T-helper 2 cell treated with Interferon-gamma antibody and Interleukin-4, amounts not matched to agents 100 ng/mL and 5 ng/mL, for 36 hours (primary cell): ENCODE data around the gene QPCTL. TPM values are rescaled to one million over a fixed set of nuclear protein-coding genes. Genes with fewer than 3 reads are reported as not detected.
"Not testable (repeated sequence)": the region's sequence is repeated elsewhere in the genome, so short reads cannot be mapped to it uniquely, and the experiment has no call there.

Experiments
- intact Hi-C: fragments of 100-400 bp; cut with micrococcal nuclease; formaldehyde crosslinking; loops from one replicate; pipeline ENCODE4 v1.15.1; 2023
- total RNA-seq: library from RNA; stranded (reverse); gene quantifications from 2 replicates; pipeline ENCODE4 v1.2.3, GENCODE V29; 2022

Gene QPCTL
- total RNA-seq, 1 donor from 2014 or later = 8.2 TPM

DNA sequence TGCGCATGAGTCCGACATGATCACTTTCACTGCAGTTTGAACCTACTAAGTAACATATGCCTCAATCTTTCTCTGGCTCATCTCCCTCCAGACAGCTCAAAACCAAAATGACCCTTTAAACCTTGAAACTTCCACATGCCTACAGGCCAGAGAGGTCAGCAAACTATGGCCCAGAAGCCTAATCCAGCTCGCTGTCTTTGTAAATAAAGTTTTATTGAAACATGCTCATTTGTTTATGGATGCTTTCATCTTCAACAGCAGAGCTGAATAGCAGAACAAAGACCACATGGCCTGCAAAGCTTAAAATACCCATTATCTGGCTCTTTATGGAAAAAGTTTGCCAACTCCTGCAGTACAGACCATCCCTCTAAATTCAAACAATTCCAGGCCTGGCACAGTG is 22.7 kb downstream of the QPCTL start:
- intact Hi-C loops = loop anchor here (5.0 kb wide), 1 partner anchor 77 kb away; the partner anchor contains the start of gene DMWD

- intact Hi-C loops = loop anchor here (1.0 to 5.0 kb wide), 8 partner anchors 14 to 310 kb away; partner anchors contain the start of genes DMWD, FBXO46, IRF2BP1 and OPA3
These were observed 24.1 kb downstream of the QPCTL start for GRCh38 chr19:45716359-45717130.

- intact Hi-C loops = loop anchor here (1.0 to 5.0 kb wide), 8 partner anchors 13 to 311 kb away; partner anchors contain the start of genes DMWD, FBXO46, IRF2BP1 and OPA3
These were observed 24.9 kb downstream of the QPCTL start for GRCh38 chr19:45717131-45717982.

DNA sequence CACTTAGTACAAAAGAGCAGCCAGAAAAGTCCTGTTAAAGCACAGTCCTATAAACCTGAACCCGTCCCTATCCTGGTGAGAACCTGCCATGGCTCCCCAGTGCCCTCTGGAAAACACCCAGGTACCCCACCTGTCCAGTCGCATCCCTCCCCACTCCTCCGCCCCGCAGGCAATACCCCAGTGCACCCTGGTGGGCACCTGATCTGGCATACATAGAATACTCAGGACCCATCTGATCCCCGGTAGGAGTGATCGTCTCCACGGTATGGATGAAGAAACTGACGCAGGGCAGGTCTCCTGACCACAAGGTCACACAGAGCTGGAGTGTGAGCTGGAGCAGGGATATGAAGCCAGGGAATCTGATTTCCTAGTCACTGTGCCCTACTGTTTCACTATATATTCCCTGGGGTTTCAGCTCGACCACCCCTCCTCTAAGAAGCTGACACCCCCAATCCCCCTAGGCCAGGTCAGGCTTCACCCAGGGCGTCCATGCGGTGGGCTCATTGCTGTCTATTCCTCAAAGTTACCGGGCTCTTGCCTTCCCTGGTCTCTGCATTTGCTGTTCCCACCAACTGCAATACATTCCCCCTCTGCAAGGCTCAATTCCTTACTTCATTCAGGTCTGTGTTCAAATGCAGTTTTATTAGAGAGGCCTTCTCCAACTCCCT is 25.7 kb downstream of the QPCTL start:
- intact Hi-C loops = loop anchor here (1.0 to 5.0 kb wide), 8 partner anchors 12 to 312 kb away; partner anchors contain the start of genes DMWD, FBXO46, IRF2BP1 and OPA3

DNA sequence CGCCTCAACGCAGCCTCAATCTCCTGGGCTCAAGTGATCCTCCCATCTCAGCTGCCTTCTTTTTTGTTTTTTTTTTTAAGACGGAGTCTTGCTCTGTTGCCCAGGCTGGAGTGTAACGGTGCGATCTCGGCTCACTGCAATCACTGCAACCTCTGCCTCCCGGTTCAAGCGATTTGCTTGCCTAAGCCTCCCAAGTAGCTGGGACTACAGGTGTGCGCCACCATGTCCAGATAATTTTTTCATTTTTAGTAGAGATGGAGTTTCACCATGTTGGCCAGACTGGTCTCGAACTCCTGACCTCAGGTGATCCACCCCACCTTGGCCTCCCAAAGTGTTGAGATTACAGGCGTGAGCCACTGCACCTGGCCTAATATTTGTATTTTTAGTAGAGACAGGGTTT is 27.6 kb downstream of the QPCTL start:
- intact Hi-C loops = not testable (repeated sequence)

DNA sequence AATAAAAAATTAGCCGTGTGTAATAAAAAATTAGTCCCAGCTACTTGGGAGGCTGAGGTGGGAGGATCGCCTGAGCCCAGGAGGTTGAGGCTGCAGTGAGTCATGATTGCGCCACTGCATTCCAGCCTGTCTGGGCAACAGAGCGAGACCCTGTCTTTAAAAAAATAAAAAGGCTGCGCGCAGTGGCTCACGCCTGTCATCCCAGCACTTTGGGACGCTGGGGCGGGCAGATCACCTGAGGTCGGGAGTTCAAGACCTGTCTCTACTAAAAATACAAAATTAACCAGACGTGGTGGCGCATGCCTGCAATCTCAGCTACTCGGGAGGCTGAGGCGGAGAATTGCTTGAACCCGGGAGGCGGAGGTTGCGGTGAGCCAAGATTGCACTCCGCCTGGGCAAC is 36.2 kb downstream of the QPCTL start:
- intact Hi-C loops = not testable (repeated sequence)

DNA sequence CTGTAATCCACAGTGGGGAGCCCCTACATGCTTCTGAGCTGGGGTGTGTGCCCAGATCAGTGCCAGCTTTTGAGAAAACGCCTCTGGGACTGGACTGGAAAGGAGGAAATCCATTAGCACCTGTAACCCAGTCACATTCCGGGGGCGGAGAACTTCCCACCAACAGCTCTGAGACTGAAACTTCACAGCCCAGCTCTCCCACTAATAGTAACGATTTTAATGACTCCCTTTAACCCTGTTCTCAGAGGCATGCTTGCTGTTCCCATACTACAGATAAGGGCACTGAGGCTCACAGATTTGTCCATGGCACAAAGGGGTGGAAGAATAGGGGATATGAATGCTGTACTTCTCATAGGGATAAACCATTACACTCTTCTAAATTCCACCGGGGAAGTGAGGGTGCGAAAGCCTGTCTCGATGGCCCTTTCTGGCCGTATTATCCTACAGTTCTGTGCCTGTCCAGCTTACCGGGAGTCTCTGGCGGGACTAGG is 37.4 kb downstream of the QPCTL start:
- intact Hi-C loops = loop anchor here (1.0 to 2.0 kb wide), 5 partner anchors 13 to 157 kb away; partner anchors contain the start of genes IRF2BP1, OPA3, SIX5 and SYMPK

GRCh38 chr19:45730368-45731288 is 38.2 kb downstream of the QPCTL start, which contains the start of gene FBXO46:
Gene FBXO46, minus strand, starts transcription at chr19:45730896. Its CDS starts 17,401 bp downstream, at chr19:45713495.
- intact Hi-C loops = loop anchor here (1.0 to 2.0 kb wide), 5 partner anchors 13 to 156 kb away; partner anchors contain the start of genes IRF2BP1, OPA3, SIX5 and SYMPK

GRCh38 chr19:45733160-45733810 is 40.8 kb downstream of the QPCTL start, which contains the start of gene MEIOSIN:
Gene MEIOSIN, plus strand, starts transcription at chr19:45733439. Its CDS starts 1,938 bp downstream, at chr19:45735377.
- intact Hi-C loops = no loop called here

GRCh38 chr19:45739498-45740439 is 47.3 kb downstream of the QPCTL start:
- intact Hi-C loops = no loop called here

DNA sequence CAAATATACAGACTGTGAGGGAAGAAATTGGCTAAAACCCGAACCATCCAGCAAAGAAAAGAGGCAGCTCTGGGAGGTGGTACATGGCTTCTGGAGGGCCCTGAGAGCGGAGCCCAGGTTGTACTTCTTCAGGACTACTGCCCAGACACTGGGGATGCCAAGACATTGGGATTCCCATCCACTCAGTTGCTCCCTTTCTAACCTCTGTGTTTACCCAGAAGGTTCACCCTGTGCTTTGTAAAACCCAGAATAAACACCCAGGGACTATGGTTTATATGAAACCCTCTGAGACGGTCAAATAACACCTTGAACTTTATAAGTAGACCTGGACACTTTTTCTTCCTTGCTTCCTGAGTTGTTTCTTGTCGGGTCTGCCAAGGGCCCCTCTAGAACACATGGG is 50.5 kb downstream of the QPCTL start:
- intact Hi-C loops = no loop called here

- intact Hi-C loops = no loop called here
These were observed 53.1 kb downstream of the QPCTL start for GRCh38 chr19:45745606-45746005.

DNA sequence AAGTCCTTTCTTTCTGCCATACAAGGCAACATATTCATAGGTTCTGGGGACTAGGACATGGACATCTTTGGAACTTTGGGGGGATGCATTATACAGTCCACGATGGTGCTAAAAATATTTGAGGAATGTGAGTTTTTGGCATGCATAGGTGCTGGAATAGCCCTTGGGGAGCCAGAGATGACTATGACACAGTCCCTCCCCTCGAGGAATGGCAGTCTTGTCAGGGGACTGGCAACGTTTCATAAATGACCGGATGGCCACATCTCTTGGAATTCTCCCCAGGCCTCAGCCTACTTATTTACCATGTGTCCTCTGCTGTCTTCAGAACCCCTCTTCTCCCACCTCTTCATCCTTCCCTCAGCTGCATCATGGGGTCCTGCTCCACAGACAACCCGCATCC is 54.4 kb downstream of the QPCTL start:
- intact Hi-C loops = no loop called here

DNA sequence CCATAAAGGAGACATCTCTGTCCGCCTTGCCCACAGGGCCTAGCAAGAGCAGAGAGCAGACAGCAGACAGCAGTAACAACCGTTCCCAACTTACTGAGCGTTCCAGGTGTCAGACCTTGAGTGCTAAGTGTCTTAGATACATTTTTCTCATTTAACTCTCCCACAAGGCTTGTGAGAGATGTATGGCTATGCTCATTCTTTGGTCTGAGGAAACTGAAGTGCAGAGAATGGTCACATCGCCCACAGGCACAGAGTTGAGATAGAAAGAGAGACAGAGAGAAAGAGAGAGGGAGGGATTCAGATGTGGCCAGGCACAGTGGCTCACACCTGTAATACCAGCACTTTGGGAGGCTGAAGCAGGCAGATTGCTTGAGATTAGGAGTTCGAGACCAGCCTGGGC is 55.0 kb downstream of the QPCTL start:
- intact Hi-C loops = no loop called here

GRCh38 chr19:45751483-45751882 is 59.0 kb downstream of the QPCTL start:
- intact Hi-C loops = not testable (repeated sequence)

DNA sequence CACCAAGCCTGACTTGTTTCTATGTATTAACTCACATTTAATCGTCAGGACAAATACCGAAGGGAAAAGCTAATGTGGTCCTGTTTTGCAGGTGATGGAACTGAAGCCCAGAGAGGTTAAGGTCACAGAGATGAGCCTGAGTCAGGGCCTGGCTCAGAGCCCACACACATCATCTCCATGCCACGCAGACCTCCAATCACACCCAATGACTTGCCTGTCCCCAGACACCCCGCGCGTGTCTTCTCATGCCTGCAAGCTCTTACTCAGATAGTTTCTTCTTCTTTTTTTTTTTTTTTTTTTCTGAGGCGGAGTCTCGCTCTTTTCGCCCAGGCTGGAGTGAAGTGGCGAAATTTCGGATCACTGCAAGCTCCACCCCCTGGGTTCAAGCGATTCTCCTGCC is 60.2 kb downstream of the QPCTL start:
- intact Hi-C loops = no loop called here

- intact Hi-C loops = no loop called here
These were observed 61.1 kb downstream of the QPCTL start for GRCh38 chr19:45753548-45753947.
